Mesendoderm (in vitro differentiated cells): ENCODE results near the gene COL9A2.

Source experiments
- DNase-seq: peaks from one replicate; pipeline ENCODE4 v3.0.0; 2013
- H2AK5ac ChIP-seq: 2 replicates; pipeline ENCODE4 v1.6.1; 2013; ENCODE audit warnings: low read length, inconsistent platforms
- H2BK120ac ChIP-seq: 2 replicates; pipeline ENCODE4 v1.6.1; 2013; ENCODE audit warnings: low read depth, mild to moderate bottlenecking, low read length, moderate library complexity, mixed read lengths
- H2BK15ac ChIP-seq: replicated peaks from 2 replicates; pipeline ENCODE4 v1.6.1; 2013; ENCODE audit warnings: low read depth, mild to moderate bottlenecking, moderate library complexity
- H2BK5ac ChIP-seq: 2 replicates; pipeline ENCODE4 v1.6.1; 2013; ENCODE audit warnings: low read length, inconsistent platforms
- H3K18ac ChIP-seq: 2 replicates; pipeline ENCODE4 v1.6.1; 2013; ENCODE audit warnings: mild to moderate bottlenecking, low read length, mixed read lengths
- H3K23ac ChIP-seq: one replicate; pipeline ENCODE4 v1.6.1; 2013; ENCODE audit warnings: low read length
- H3K27ac ChIP-seq: 2 replicates; pipeline ENCODE4 v1.5.1; 2013; ENCODE audit warnings: low read depth, mild to moderate bottlenecking, inconsistent platforms, low read length, moderate library complexity
- H3K27me3 ChIP-seq: 2 replicates; pipeline ENCODE4 v1.6.1; 2013; ENCODE audit warnings: low read length, control low read depth, mild to moderate bottlenecking, inconsistent platforms; ENCODE audit not compliant: insufficient read depth, poor library complexity
- H3K36me3 ChIP-seq: 2 replicates; pipeline ENCODE4 v1.6.1; 2013; ENCODE audit warnings: low read length, inconsistent platforms; ENCODE audit not compliant: control insufficient read depth, insufficient read depth
- H3K4ac ChIP-seq: one replicate; pipeline ENCODE4 v1.6.1; 2013; ENCODE audit warnings: low read depth, mild to moderate bottlenecking, low read length, moderate library complexity
- H3K4me1 ChIP-seq: 2 replicates; pipeline ENCODE4 v1.6.1; 2013; ENCODE audit warnings: low read depth, low read length, inconsistent platforms; ENCODE audit not compliant: control insufficient read depth
- H3K4me2 ChIP-seq: 2 replicates; pipeline ENCODE4 v1.6.1; 2013; ENCODE audit warnings: low read length
- H3K4me3 ChIP-seq: 2 replicates; pipeline ENCODE4 v1.5.1; 2013; ENCODE audit warnings: mild to moderate bottlenecking, low read length
- H3K56ac ChIP-seq: one replicate; pipeline ENCODE4 v1.6.1; 2013; ENCODE audit warnings: low read length
- H3K79me1 ChIP-seq: 2 replicates; pipeline ENCODE4 v1.6.1; 2013; ENCODE audit warnings: low read length, inconsistent platforms
- H3K79me2 ChIP-seq: 2 replicates; pipeline ENCODE4 v1.6.1; 2013; ENCODE audit warnings: mild to moderate bottlenecking, low read length; ENCODE audit not compliant: control insufficient read depth, insufficient read depth
- H3K9ac ChIP-seq: 2 replicates; pipeline ENCODE4 v1.6.1; 2013; ENCODE audit warnings: low read length, inconsistent platforms
- H4K5ac ChIP-seq: one replicate; pipeline ENCODE4 v1.6.1; 2013; ENCODE audit warnings: low read length
- H4K8ac ChIP-seq: one replicate; pipeline ENCODE4 v1.6.1; 2013; ENCODE audit warnings: low read depth, mild to moderate bottlenecking, control low read depth, low read length, moderate library complexity
- WGBS: extraction: QIAGEN DNeasy Blood & Tissue Kit; methylation state at CpG from one replicate; pipeline ENCODE4 v1.1.7; 2013; ENCODE audit warnings: low lambda C conversion rate, missing lambda C conversion rate; ENCODE audit not compliant: insufficient coverage; ENCODE audit errors: extremely low coverage; 5-methylcytosine and 5-hydroxymethylcytosine counted together

COL9A2 gene

DNA sequence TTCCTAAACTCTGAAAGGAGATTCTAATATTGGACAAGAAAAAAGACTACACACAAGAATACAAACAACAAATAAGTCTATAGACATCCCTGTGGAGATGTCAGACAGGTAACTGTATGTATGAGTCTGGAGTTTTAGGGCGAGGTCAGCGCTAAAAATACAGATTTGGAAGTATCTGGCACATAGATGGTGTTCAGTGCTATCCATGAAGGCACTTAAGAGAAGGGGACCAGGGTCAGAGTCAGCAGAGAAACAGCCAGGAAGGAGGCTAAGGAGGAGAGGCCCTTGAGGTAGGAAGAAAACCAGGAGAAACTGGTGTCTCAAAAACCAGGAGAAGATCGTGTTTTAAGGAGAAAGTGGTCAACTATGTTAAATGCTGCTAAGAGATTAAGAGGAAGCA lies 41.0 kb downstream of the COL9A2 start:
- Histone ChIP-seq H3K27ac (no peak overlapping the region), H3K4ac (no peak overlapping the region), H3K36me3 (no peaks in the 10 kb centered on the region), H2BK15ac (no peak overlapping the region), H3K9ac (no peak overlapping the region), H3K18ac (no peak overlapping the region), H4K5ac (no peak overlapping the region), H3K56ac (no peak overlapping the region), H3K4me2 (no peak overlapping the region), H2BK120ac (no peak overlapping the region), H2BK5ac (no peak overlapping the region), H4K8ac (no peak overlapping the region), H3K23ac (no peak overlapping the region), H3K4me3 (no peak overlapping the region), H3K79me1 (peaks cover 2% of the 10 kb centered on the region), H3K4me1 (no peaks in the 10 kb centered on the region), H3K27me3 (no peaks in the 10 kb centered on the region), H3K79me2 (no peaks in the 10 kb centered on the region), H2AK5ac (no peak overlapping the region)
- no CpG with 5 or more reads among the region's 3 CpGs for WGBS
- DNase-seq, result no peak

DNA sequence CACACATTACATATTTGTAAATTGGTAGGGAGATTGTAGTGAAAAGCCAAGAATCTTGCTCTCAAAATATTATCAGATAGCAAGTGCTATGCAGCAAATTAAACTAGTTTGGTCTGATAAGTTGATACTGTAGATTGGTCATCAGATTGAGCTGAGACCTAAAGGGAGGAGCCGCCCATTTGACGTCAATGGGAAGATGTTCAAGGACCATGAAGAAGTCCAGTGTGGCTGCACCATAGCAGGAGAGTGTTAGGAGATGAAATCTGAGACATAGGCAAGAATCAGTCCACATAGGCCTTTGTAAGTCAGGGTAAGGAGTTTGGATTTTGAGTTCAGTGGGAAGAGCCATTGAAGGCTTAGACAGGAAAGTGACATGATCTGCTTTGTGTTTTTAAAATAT lies 42.8 kb downstream of the COL9A2 start:
- Histone ChIP-seq H3K9ac (no peak overlapping the region), H2AK5ac (no peak overlapping the region), H2BK120ac (no peak overlapping the region), H4K8ac (no peak overlapping the region), H3K4ac (no peak overlapping the region), H3K27me3 (no peaks in the 10 kb centered on the region), H3K79me1 (peaks cover 2% of the 10 kb centered on the region), H3K18ac (no peak overlapping the region), H3K23ac (no peak overlapping the region), H3K27ac (no peak overlapping the region), H2BK15ac (no peak overlapping the region), H3K36me3 (no peaks in the 10 kb centered on the region), H3K79me2 (no peaks in the 10 kb centered on the region), H3K56ac (no peak overlapping the region), H3K4me1 (no peaks in the 10 kb centered on the region), H2BK5ac (no peak overlapping the region), H3K4me2 (no peak overlapping the region), H4K5ac (no peak overlapping the region), H3K4me3 (no peak overlapping the region)
- no CpG with 5 or more reads among the region's 2 CpGs for WGBS
- DNase-seq, result no peak

DNA sequence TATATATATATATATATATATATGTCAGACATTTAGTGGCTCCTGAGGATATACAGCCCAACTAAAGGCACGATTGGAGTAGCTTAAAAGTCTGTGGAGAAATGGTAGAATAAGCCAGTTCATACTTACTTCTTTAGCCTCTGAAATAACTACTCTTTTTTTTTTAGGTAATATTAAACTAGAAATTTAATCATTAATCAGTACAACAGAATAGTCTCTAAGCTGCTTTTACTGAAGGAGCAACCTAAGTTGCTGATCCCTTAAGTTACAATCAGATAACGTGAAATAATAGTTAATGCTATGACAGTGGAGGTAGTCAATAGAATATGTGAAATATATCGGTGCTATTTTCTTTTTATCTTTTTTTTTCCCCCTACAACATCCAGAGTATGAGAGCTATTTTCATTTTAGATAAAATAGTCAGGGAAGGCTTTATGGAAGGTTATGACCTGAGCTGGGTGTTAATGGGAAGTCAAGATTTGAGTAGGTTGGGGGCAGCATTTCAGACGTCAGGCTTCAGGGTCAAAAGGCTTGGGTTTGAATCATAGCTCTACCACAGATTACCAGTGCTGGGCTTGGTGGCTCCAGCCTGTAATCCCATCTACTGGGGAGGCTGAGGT lies 43.4 kb downstream of the COL9A2 start:
- Histone ChIP-seq H3K4me1 (no peaks in the 10 kb centered on the region), H2BK120ac (no peak overlapping the region), H2BK5ac (no peak overlapping the region), H3K23ac (no peak overlapping the region), H4K5ac (no peak overlapping the region), H3K79me1 (peaks cover 2% of the 10 kb centered on the region), H3K36me3 (no peaks in the 10 kb centered on the region), H3K9ac (no peak overlapping the region), H2BK15ac (no peak overlapping the region), H2AK5ac (no peak overlapping the region), H3K18ac (no peak overlapping the region), H3K79me2 (no peaks in the 10 kb centered on the region), H3K4me3 (no peak overlapping the region), H3K4me2 (no peak overlapping the region), H3K4ac (no peak overlapping the region), H3K27ac (no peak overlapping the region), H3K56ac (no peak overlapping the region), H3K27me3 (no peaks in the 10 kb centered on the region), H4K8ac (no peak overlapping the region)
- no peak for DNase-seq
- WGBS, result no CpG with 5 or more reads among the region's 4 CpGs

DNA sequence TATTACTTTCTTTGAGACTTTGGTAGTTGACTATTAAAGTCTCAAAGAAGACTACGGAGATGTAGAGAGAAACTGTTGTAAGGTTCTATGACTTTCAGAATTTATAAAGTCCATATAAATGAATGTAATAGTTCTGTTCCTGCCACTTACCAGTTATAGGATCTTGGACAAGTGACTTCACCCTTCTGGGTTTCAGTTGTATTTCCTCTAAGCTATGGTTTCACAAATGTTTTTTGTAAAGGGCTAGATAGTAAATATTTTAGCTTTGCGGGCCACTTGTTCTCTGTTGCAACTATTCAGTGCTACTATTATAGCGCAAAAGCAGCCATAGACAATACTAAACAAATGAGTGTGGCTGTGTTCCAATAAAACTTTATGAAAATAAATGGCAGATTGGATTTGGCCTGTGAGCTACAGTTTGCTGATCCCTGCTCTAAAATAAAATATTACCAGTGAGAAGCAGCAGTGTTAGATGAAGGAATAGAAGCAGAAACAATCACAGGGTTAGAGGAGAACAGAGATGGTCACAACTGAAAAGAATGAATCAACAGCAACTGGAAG lies 44.4 kb downstream of the COL9A2 start:
- Histone ChIP-seq H2AK5ac (no peak overlapping the region), H3K4me3 (no peak overlapping the region), H2BK120ac (no peak overlapping the region), H3K4ac (no peak overlapping the region), H3K27ac (no peak overlapping the region), H3K79me2 (no peaks in the 10 kb centered on the region), H3K9ac (no peak overlapping the region), H3K36me3 (no peaks in the 10 kb centered on the region), H3K18ac (no peak overlapping the region), H3K4me2 (no peak overlapping the region), H4K5ac (no peak overlapping the region), H4K8ac (no peak overlapping the region), H3K27me3 (no peaks in the 10 kb centered on the region), H2BK15ac (no peak overlapping the region), H3K79me1 (peaks cover 2% of the 10 kb centered on the region), H3K56ac (no peak overlapping the region), H3K4me1 (no peaks in the 10 kb centered on the region), H2BK5ac (no peak overlapping the region), H3K23ac (no peak overlapping the region)
- no CpG with 5 or more reads among the region's 3 CpGs for WGBS
- DNase-seq, result no peak

DNA sequence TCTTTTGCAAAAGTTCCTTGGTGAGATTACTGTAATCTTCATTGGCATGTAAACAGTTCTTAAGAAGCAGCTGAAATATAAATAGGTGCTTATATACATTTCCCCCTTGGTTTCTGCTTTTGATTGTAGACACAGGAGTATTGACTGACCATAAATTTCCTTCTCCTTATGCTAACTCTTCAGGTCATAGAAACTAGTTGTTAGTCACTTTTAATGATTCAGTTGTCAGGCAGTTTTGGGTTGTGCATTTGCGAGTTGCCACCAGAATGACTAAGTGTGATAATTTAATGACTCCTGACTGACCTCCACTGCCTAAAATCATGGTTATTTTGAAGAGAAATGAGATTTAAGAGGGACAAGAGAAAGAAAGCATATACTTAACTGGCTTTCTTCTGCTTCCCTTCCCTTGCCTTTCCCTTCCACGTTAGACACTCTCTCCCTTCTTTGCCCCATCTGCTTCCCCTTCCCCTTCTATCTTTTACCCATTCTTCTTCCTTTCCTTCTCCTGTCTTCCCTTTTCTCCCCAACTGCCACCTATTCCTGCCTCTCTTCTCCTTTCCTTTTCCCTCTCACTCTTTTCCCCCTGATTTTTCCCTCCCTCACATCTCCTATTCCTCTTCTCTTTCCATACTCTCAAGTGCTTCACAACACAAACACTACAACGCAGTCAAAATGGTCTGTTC lies 46.8 kb downstream of the COL9A2 start:
- no peak overlapping the region for H3K56ac ChIP-seq
- H3K4me1 ChIP-seq, result no peaks in the 10 kb centered on the region
- H3K4me3 ChIP-seq, result no peak overlapping the region
- no peak overlapping the region for H3K18ac ChIP-seq
- H3K79me2 ChIP-seq, result no peaks in the 10 kb centered on the region
- H4K5ac ChIP-seq, result no peak overlapping the region
- WGBS, result 100% methylated on average over 1 of the region's 3 CpGs
- H2AK5ac ChIP-seq, result no peak overlapping the region
- no peak overlapping the region for H4K8ac ChIP-seq
- no peaks in the 10 kb centered on the region for H3K36me3 ChIP-seq
- H2BK120ac ChIP-seq, result no peak overlapping the region
- no peak overlapping the region for H3K23ac ChIP-seq
- peaks cover 3% of the 10 kb centered on the region for H3K79me1 ChIP-seq
- no peaks in the 10 kb centered on the region for H3K27me3 ChIP-seq
- no peak overlapping the region for H3K27ac ChIP-seq
- no peak for DNase-seq
- H2BK15ac ChIP-seq, result no peak overlapping the region
- no peak overlapping the region for H3K4me2 ChIP-seq
- no peak overlapping the region for H3K4ac ChIP-seq
- no peak overlapping the region for H3K9ac ChIP-seq
- H2BK5ac ChIP-seq, result no peak overlapping the region
